ENCODE data around the gene MOV10L1.

DNA sequence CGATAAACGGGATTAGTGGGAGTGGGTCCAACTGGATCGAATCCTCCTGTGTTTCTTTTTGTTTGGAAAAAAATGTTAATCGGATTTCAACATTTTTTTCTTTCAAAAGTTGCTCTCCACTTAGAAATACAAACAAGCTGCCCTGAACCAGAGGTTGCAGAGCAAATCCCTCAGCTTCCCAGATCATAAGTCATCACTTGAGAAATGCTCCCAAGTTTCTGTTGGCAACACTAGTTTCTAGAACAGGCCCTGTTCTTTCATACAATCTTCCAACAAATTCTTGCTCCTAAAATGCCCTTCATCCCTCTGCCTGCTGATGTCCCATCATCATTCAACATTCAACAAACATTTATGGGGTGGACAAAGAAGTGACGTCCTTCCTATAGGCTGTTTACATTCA, 3.3 kb upstream of the MOV10L1 start:
- TF ChIP-seq, protein P1, sequence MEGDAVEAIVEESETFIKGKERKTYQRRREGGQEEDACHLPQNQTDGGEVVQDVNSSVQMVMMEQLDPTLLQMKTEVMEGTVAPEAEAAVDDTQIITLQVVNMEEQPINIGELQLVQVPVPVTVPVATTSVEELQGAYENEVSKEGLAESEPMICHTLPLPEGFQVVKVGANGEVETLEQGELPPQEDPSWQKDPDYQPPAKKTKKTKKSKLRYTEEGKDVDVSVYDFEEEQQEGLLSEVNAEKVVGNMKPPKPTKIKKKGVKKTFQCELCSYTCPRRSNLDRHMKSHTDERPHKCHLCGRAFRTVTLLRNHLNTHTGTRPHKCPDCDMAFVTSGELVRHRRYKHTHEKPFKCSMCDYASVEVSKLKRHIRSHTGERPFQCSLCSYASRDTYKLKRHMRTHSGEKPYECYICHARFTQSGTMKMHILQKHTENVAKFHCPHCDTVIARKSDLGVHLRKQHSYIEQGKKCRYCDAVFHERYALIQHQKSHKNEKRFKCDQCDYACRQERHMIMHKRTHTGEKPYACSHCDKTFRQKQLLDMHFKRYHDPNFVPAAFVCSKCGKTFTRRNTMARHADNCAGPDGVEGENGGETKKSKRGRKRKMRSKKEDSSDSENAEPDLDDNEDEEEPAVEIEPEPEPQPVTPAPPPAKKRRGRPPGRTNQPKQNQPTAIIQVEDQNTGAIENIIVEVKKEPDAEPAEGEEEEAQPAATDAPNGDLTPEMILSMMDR (IDR thresholded peaks at IDR 0.05): no peak
- TF ChIP-seq POLR2A (IDR thresholded peaks at IDR 0.05): no peak

Data from suprapubic skin (tissue), 3 donors.